Muscle of back (tissue), 13 donors: ENCODE measurements around the gene CRISPLD2. TPM values are rescaled to one million over a fixed set of nuclear protein-coding genes. Genes with fewer than 3 reads are reported as not detected.

Experiments used
- DNase-seq, 3 donors: peaks; one replicate each; pipeline versions ENCODE4 v3.0.0 to v3.0.0-alpha.2; 2013
- long read RNA-seq, 9 donors: transcript quantifications; one replicate each; lab custom pipeline, GENCODE V29; 2026
- polyA plus RNA-seq, 10 donors: library from polyadenylated mRNA; unstranded; fragments of 120-200 nt; gene quantifications; one replicate each; pipeline ENCODE4 v1.2.1, GENCODE V29; 2013; ENCODE audit not compliant: insufficient read length in 10 of 10

Gene CRISPLD2
- 1 to 10 TPM; 4.1 to 8.8 (median 6.8) TPM for polyA plus RNA-seq
- long read RNA-seq, donor 1, full-length matches to known transcripts: 1 of 1 reads
- long read RNA-seq, donor 1, partial matches to known transcripts: 0 of 1 reads
- long read RNA-seq, donor 1, other reads (novel, unspliced or antisense): 0 of 1 reads
- long read RNA-seq, donor 2: 0 reads
- long read RNA-seq, donor 3: 0 reads
- long read RNA-seq, donor 4: 0 reads
- long read RNA-seq, donor 5, partial matches to known transcripts: 6 of 7 reads
- long read RNA-seq, donor 5, other reads (novel, unspliced or antisense): 0 of 7 reads
- long read RNA-seq, donor 6, full-length matches to known transcripts: 1 of 1 reads
- long read RNA-seq, donor 6, partial matches to known transcripts: 0 of 1 reads
- long read RNA-seq, donor 6, other reads (novel, unspliced or antisense): 0 of 1 reads
- long read RNA-seq, donor 7: 0 reads
- long read RNA-seq, donor 8: 0 reads
- long read RNA-seq, donor 9: 0 reads

- DNase-seq: peak; percentile 85 to 95 (median 86)
Measured at GRCh38 chr16:84819644-84820304, at the start of gene CRISPLD2. Gene CRISPLD2 (plus strand): TSS chr16:84819985. CDS start chr16:84838496, 18,511 bp downstream.

DNA sequence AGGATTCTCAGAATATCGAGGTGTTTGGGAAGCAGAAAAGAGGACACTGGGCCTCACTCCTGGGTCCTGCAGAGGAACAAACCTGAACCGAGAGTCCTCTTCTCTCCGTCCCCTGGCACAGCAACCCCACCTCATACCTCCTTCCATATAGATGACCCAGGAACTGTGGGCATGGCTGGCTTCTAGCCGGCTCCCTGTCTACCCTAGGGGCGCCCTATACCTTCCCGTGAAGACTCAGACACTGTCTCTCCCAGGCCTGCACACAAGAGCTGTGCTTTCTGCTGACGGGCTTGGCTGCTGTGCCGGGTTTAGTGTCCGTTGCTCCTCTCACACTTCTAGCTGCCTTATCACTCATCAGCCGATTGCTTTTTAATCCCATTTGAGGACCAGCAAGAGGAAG is 46.5 kb upstream of the CRISPLD2 start:
- DNase-seq: no peak

- DNase-seq: no peak
Measured at GRCh38 chr16:84774810-84775209, 45.0 kb upstream of the CRISPLD2 start.

GRCh38 chr16:84775262-84775810 is 44.4 kb upstream of the CRISPLD2 start:
- DNase-seq: no peak

- DNase-seq: no peak
Measured at GRCh38 chr16:84777435-84777834, 42.4 kb upstream of the CRISPLD2 start.

- no peak for DNase-seq
Measured at GRCh38 chr16:84778720-84779119, 41.1 kb upstream of the CRISPLD2 start.

- DNase-seq: no peak
Measured at GRCh38 chr16:84780063-84780462, 39.7 kb upstream of the CRISPLD2 start.

DNA sequence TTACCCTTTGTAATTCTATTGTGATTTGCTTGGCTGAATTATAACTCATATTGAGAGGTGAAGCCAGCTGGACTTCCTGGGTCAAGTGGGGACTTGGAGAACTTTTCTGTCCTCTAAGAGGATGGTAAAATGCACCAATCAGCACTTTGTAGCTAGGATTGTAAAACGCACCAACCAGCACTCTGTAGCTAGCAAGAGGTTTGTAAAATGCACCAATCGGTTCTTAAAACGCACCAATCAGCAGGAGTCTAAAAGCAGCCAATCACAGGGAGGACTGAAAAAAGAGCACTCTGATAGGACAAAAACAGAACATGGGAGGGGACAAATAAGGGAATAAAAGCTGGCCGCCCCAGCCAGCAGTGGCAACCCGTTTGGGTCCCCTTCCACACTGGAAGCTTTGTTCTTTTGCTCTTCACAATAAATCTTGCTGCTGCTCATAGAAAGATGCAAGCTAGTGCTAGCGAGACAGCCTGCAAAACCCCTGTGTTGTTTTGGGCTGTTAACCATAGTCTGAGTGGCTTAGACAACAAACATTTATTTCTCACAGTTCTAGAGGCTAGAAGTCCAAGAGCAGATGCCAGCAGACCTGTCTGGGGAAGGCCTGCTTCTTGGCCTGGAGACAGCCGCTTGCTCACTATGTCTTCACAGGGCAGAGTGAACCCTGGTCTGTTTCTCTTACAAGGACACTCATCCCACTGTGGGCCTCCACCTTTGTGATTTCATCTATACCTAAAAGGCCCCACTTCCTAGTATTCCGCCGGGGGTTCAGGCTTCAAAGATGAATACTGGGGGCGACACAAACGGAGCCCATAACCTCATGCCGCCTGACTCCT is 39.0 kb upstream of the CRISPLD2 start:
- no peak for DNase-seq

GRCh38 chr16:84782846-84783245 is 36.9 kb upstream of the CRISPLD2 start:
- no peak for DNase-seq

DNA sequence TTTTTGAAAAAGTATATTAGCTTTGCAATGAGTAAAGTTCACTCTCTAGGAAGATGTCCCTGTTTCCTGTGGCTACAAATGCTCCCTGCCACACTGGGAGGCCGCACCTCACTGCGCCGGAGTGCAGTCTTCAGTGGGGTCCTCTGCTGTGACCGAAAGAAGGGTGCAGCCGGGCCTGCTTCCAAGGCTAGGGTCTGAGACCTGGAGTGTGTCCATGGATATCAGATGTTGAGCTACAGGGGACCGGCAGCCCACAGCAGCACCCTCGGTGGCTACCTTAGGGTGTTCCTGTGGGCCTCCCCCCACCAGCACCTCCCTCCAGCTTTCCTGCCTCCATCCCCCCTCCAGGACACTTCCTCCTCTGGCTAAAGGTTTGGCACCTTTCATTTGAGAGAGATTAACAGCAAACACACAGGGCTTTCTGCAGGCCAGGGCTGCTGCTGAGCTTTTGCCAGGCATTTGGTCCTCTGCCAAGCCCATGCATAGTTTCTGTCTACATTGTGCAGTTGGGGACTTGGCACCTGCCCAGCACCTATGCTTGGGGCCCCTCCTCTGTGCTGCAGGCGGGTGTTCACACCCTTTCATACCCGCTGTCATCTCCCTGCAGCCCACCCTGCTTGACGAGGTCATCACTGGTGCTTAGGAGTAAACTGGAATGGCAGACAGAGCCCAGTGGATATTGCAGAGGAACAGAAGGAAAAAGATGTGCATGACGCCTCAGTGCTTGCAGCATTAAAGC is 33.8 kb upstream of the CRISPLD2 start:
- DNase-seq: peak; percentile 59 to 77 (median 75)

- no peak for DNase-seq
Measured at GRCh38 chr16:84786605-84787262, 33.1 kb upstream of the CRISPLD2 start.

GRCh38 chr16:84787263-84787622 is 32.5 kb upstream of the CRISPLD2 start:
- peak in 1 of 3 donors; percentile 44 for DNase-seq

DNA sequence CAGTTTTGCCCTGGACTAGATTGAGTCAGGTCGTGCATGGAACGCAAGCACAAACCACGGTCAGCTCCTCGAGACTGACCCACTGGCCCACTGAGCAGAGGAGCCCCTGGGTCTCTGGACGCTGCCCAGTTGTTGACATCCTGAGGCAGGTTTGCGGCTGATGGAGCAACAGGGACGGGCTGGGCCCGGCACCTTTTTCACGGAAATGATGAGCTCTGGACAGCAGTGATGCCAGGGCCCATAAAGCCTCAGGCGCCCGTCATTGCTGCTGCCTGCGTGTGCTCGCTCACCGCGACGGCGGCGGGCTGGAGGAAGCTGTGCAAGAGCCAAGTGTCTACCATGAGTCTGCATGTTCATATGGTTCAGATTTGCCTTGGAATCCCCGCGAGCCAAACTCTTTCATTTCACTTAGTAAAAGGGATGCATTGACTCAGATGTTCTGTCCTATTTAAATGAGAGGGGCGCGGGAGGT is 30.8 kb upstream of the CRISPLD2 start:
- peak; percentile 52 to 69 (median 54) for DNase-seq

DNA sequence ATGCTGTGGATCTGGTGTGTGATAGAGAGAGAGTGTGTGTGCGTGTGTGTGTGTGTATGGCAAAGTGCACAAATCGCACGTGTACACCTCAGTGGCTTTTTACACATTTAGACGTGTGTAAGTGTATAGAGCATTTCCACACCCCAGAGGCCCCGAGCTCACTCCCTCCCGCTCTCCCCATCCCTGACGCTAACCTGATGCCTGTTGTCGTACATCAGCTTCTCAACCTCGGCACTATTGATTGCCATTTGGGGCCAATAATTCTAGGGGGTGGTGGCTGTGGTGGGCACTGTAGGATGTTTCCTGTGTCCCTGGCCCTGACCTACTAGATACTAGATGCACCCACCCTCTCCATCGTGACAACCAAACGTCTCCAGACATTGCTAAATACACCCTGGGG is 30.4 kb upstream of the CRISPLD2 start:
- no peak for DNase-seq

- DNase-seq: no peak
Measured at GRCh38 chr16:84790301-84790700, 29.5 kb upstream of the CRISPLD2 start.

GRCh38 chr16:84791088-84791487 is 28.7 kb upstream of the CRISPLD2 start:
- DNase-seq: no peak

DNA sequence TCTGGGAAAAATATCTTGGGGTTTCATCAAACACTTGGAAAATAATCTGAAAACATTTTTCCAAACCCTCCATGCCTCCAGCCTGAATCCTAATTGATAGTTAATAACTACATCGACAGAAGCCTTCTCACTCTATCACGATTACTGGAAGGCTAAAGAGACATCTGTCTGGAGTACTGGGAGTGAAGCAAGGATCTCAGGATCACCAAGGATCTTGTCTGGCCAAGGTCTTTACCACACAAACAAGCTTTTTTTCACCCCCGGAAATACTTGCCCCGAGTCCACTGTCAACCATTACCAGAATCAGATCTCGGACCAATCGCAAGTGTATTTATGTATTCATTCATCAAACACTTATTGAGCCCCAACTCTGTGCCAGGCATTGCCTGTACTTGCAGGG is 28.3 kb upstream of the CRISPLD2 start:
- DNase-seq: no peak

GRCh38 chr16:84794186-84794585 is 25.6 kb upstream of the CRISPLD2 start:
- no peak for DNase-seq

DNA sequence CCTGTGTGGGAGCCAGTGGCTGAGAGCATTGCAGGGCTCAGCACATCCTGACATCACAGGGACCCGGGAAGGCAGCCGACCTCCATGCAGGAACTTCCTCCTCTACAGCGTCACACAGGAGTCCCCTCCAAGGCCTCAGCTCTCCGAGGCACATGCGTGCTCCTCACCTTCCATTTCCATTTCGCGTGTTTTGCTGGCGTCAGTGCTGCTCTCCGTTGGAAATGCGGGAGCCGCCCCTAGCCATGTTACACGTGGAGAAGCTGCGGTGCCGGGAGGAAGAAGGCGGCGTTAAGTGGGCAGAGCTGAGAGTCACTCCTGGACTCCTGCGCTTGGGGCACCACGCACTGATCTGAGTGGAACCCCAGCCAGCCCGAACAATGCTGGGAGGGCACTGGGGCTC is 25.2 kb upstream of the CRISPLD2 start:
- DNase-seq: no peak

DNA sequence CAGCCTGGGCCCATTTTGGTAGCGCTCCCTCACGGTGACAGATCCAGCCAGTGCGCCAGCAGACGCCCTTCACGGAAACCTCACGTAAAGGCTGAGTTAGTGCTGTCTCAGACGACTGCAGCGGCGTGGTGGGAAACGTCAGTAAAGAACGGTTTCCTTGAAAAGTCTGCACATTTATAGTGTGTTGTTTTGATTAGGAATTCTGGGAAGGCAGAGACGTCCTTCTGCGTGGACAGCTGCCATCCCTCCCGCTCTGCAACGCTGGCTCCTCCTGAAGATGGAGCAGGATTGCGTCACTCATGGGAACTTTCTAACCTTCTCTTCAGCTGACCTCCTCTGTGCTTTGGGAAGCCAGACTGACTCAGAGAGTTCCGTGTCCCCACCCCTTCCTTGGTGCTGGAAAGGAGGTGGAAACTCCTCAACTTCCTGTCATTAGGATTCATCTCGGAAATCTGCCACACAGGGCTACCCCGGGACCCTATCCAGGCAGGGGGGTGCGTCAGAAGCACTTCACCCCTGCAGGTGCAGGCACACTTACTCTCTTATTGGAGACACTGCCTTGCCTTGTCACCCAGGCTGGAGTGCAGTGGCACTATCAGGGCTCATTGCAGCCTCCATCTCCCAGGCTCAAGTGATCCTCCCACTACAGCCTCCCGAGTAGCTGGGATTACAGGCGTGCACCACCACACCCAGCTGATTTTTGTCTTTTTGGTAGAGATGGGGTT is 24.3 kb upstream of the CRISPLD2 start:
- DNase-seq: peak; percentile 74 to 90 (median 75)
